H1 (cell line): ENCODE data around the gene PTGIS. TPM values are rescaled to one million over a fixed set of nuclear protein-coding genes. Genes with fewer than 3 reads are reported as not detected.

Experiments used
- ATF2 ChIP-seq: IDR thresholded peaks from 2 replicates; pipeline ENCODE4 v1.6.1; 2012; ENCODE audit warnings: low read length, inconsistent platforms
- CHD1 ChIP-seq: IDR thresholded peaks from 2 replicates; pipeline ENCODE4 v1.6.1; 2012; ENCODE audit warnings: low read depth, low read length, improper control_type of control experiment
- EP300 ChIP-seq, 2 experiments: IDR thresholded peaks; 1 replicate in 1 of 2; 2 replicates in 1 of 2; pipeline ENCODE4 v1.6.1; 2011 to 2012; ENCODE audit warnings: low read depth in 2 of 2, low read length in 2 of 2, mild to moderate bottlenecking in 2 of 2, borderline replicate concordance in 1 of 2, inconsistent platforms in 1 of 2, moderate library complexity in 1 of 2
- SIRT6 ChIP-seq: IDR thresholded peaks from one replicate; pipeline ENCODE4 v1.7.1; 2012; ENCODE audit warnings: low read length, inconsistent platforms
- ZNF274 ChIP-seq: IDR thresholded peaks from 2 replicates; pipeline ENCODE4 v1.7.0; 2012; ENCODE audit warnings: low read length, borderline replicate concordance; ENCODE audit errors: extremely low read depth
- polyA plus RNA-seq, 7 experiments: library from polyadenylated mRNA; depleted of rRNA in 3 of 7; stranded (reverse) in 5 of 7; unstranded in 2 of 7; fragments of >200 nt in 5 of 7; fragments of 200-250 nt in 2 of 7; gene quantifications; 1 replicate in 5 of 7; 2 replicates in 1 of 7; 4 replicates in 1 of 7; pipeline versions ENCODE4 v1.2.1 to v1.2.3, GENCODE V29; 2011 to 2013; ENCODE audit warnings: missing spikeins in 2 of 7, mixed read lengths in 2 of 7
- total RNA-seq: library from RNA; stranded (reverse); fragmentation: NEBNext Ultra II Directional; extraction: Animal tissue kit (Norgen Biotek cat#: 25700); gene quantifications from 2 replicates; pipeline ENCODE4 v1.2.1, GENCODE V29; 2021

The PTGIS gene
- total and polyA plus RNA-seq, 2 of the 8 experiments (the other 6 are each of a cell fraction or from before 2014, with no cell fraction given) = 29.9 to 35.5 TPM

GRCh38 chr20:49575551-49576060 lies 7.7 kb upstream of the PTGIS start (continued):
- TF ChIP-seq ATF2 (no peak), EP300 (IDR thresholded peaks at IDR 0.05; ENCODE audit: borderline replicate concordance in 1 of 2, low read depth in 2 of 2, low read length in 2 of 2) (no peak), SIRT6 (no peak), ZNF274 (no peak), CHD1 (no peak)
- TF ChIP-seq, all 59 proteins: peak for 0
